Panc1 (cell line): Measurements from ENCODE around the gene FBXO36. TPM values are rescaled to one million over a fixed set of nuclear protein-coding genes. Genes with fewer than 3 reads are reported as not detected.

Experiments used
- ATAC-seq: fragments of 200-7000 bp; cut with Tn5 transposase; 2 replicates; pipeline ENCODE4 v1.9.1; 2020; ENCODE audit warnings: mild to moderate bottlenecking, moderate library complexity
- BruUV-seq: library from RNA; stranded (reverse); fragments of 400-500 nt; replicated peaks from 2 replicates; lab custom pipeline; 2021; lab: Mats Ljungman, UMichigan
- CTCF ChIA-PET: fragments of 300-600 bp; sonication (Branson Sonifier 250); formaldehyde crosslinking; loops from one replicate; lab custom pipeline; 2022; ENCODE audit warnings: antibody characterized with exemption; lab: Charles Lee
- POLR2A ChIA-PET: fragments of 300-600 bp; sonication (Branson Sonifier 250); formaldehyde crosslinking; loops from one replicate; lab custom pipeline; 2022; ENCODE audit warnings: antibody characterized with exemption; lab: Charles Lee
- DNase-seq: peaks from one replicate; pipeline ENCODE4 v3.0.0-alpha.2; 2010; ENCODE audit warnings: low read depth, low spot score
- H3K27ac ChIP-seq: 2 replicates; pipeline ENCODE4 v1.5.1; 2011; ENCODE audit warnings: mild to moderate bottlenecking, low read length, inconsistent platforms
- H3K27me3 ChIP-seq: fragments of 200-500 bp; sonication (Bioruptor generic); 2 replicates; pipeline ENCODE4 v1.6.0; 2014; ENCODE audit warnings: low read length, inconsistent platforms; ENCODE audit not compliant: control insufficient read depth, insufficient read depth
- H3K36me3 ChIP-seq: fragments of 200-500 bp; sonication (Bioruptor generic); 2 replicates; pipeline ENCODE4 v1.5.1; 2014; ENCODE audit warnings: inconsistent platforms, mild to moderate bottlenecking, low read length, moderate library complexity; ENCODE audit not compliant: control insufficient read depth, insufficient read depth
- H3K4me1 ChIP-seq: 2 replicates; pipeline ENCODE4 v1.5.1; 2011; ENCODE audit warnings: inconsistent platforms, mild to moderate bottlenecking, low read length, moderate library complexity; ENCODE audit not compliant: control insufficient read depth, insufficient read depth
- H3K4me3 ChIP-seq, 2 experiments: 2 replicates each; pipeline ENCODE4 v1.5.1; 2011 to 2012; ENCODE audit warnings: low read depth in 2 of 2, low read length in 2 of 2, mild to moderate bottlenecking in 2 of 2, inconsistent platforms in 1 of 2, moderate library complexity in 1 of 2
- H3K9me3 ChIP-seq: fragments of 200-500 bp; sonication (Bioruptor generic); 2 replicates; pipeline ENCODE4 v1.5.1; 2014; ENCODE audit warnings: low read depth, mild to moderate bottlenecking, inconsistent platforms, low read length, moderate library complexity; ENCODE audit not compliant: control insufficient read depth, insufficient read depth
- POLR2AphosphoS5 ChIP-seq: IDR thresholded peaks from 2 replicates; pipeline ENCODE4 v1.6.1; 2012; ENCODE audit warnings: mild to moderate bottlenecking, low read depth, low read length, moderate library complexity
- SIN3A ChIP-seq: IDR thresholded peaks from 2 replicates; pipeline ENCODE4 v1.6.1; 2012; ENCODE audit warnings: low read depth, mild to moderate bottlenecking, low read length, moderate library complexity, borderline replicate concordance; ENCODE audit not compliant: insufficient read depth
- TCF7L2 ChIP-seq: IDR thresholded peaks from 2 replicates; pipeline ENCODE4 v1.6.1; 2011; ENCODE audit warnings: mild to moderate bottlenecking, low read depth, low read length, inconsistent platforms
- in situ Hi-C: cut with HindIII; loops from 2 replicates; pipeline ENCODE4 v1.10.0; 2016; ENCODE audit warnings: low sequenced_read_pairs, low pct_unique_long_range_greater_than_20kb
- intact Hi-C: fragments of 100-400 bp; cut with micrococcal nuclease; formaldehyde crosslinking; loops from one replicate; pipeline ENCODE4 v1.10.0; 2022; ENCODE audit not compliant: unreplicated experiment
- total RNA-seq: library from RNA; stranded (reverse); gene quantifications from one replicate; pipeline ENCODE4 v1.2.1, GENCODE V29; 2021; ENCODE audit not compliant: unreplicated experiment
- TF ChIP-seq, protein P1 (sequence below): fragments of 450-650 bp; IDR thresholded peaks from 2 replicates; pipeline ENCODE4 v1.5.1; 2017; ENCODE audit warnings: mild to moderate bottlenecking
- TF ChIP-seq, protein P2 (sequence below), 2 experiments: IDR thresholded peaks; 2 replicates each; pipeline ENCODE4 v1.6.1; 2011 to 2012; ENCODE audit warnings: low read depth in 2 of 2, control low read depth in 1 of 2, low read length in 1 of 2, mild to moderate bottlenecking in 1 of 2, moderate library complexity in 1 of 2; ENCODE audit not compliant: insufficient read depth in 1 of 2

Gene FBXO36
- total RNA-seq, 1 experiment from 2014 or later, result 3.9 TPM

DNA sequence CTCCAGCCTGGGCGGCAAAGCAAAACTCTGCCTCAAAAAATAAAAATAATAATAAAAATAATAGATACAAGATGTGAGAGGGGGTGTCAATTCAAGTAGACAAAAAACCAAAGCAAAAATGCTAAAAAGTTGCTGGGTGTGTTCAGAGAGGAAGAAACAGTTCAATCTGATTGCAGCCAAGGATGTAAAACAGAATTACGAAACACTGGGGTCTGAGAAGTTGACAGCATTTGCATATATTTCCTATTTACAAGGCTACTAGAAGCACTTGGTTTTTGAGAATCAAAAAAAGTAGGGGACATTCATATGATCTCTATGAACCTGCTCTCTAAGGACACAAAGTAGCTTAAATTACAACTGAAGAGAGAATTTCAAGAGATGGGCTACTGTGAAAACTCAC is 8.1 kb upstream of the FBXO36 start:
- Histone ChIP-seq H3K4me3 (no peak overlapping the region), H3K4me1 (peaks cover 25% of the 10 kb centered on the region), H3K9me3 (no peaks in the 10 kb centered on the region), H3K36me3 (peaks cover 3% of the 10 kb centered on the region; the same call in 1 of the 2 replicates), H3K27ac (no peak overlapping the region), H3K27me3 (no peaks in the 10 kb centered on the region)
- intact Hi-C loops (no loop called here), in situ Hi-C loops (no loop called here)
- ChIA-PET POLR2A (no interaction called here), CTCF (no interaction called here)
- DNase-seq (no peak), ATAC-seq (no peak)
- no TSS peak for BruUV-seq
- TF ChIP-seq, protein P1, sequence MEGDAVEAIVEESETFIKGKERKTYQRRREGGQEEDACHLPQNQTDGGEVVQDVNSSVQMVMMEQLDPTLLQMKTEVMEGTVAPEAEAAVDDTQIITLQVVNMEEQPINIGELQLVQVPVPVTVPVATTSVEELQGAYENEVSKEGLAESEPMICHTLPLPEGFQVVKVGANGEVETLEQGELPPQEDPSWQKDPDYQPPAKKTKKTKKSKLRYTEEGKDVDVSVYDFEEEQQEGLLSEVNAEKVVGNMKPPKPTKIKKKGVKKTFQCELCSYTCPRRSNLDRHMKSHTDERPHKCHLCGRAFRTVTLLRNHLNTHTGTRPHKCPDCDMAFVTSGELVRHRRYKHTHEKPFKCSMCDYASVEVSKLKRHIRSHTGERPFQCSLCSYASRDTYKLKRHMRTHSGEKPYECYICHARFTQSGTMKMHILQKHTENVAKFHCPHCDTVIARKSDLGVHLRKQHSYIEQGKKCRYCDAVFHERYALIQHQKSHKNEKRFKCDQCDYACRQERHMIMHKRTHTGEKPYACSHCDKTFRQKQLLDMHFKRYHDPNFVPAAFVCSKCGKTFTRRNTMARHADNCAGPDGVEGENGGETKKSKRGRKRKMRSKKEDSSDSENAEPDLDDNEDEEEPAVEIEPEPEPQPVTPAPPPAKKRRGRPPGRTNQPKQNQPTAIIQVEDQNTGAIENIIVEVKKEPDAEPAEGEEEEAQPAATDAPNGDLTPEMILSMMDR, result no peak
- TF ChIP-seq TCF7L2 (no peak), SIN3A (no peak), POLR2AphosphoS5 (no peak)
- TF ChIP-seq, protein P2, sequence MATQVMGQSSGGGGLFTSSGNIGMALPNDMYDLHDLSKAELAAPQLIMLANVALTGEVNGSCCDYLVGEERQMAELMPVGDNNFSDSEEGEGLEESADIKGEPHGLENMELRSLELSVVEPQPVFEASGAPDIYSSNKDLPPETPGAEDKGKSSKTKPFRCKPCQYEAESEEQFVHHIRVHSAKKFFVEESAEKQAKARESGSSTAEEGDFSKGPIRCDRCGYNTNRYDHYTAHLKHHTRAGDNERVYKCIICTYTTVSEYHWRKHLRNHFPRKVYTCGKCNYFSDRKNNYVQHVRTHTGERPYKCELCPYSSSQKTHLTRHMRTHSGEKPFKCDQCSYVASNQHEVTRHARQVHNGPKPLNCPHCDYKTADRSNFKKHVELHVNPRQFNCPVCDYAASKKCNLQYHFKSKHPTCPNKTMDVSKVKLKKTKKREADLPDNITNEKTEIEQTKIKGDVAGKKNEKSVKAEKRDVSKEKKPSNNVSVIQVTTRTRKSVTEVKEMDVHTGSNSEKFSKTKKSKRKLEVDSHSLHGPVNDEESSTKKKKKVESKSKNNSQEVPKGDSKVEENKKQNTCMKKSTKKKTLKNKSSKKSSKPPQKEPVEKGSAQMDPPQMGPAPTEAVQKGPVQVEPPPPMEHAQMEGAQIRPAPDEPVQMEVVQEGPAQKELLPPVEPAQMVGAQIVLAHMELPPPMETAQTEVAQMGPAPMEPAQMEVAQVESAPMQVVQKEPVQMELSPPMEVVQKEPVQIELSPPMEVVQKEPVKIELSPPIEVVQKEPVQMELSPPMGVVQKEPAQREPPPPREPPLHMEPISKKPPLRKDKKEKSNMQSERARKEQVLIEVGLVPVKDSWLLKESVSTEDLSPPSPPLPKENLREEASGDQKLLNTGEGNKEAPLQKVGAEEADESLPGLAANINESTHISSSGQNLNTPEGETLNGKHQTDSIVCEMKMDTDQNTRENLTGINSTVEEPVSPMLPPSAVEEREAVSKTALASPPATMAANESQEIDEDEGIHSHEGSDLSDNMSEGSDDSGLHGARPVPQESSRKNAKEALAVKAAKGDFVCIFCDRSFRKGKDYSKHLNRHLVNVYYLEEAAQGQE (IDR thresholded peaks at IDR 0.05; ENCODE audit: insufficient read depth in 1 of 2, low read depth in 2 of 2, low read length in 1 of 2), result no peak

DNA sequence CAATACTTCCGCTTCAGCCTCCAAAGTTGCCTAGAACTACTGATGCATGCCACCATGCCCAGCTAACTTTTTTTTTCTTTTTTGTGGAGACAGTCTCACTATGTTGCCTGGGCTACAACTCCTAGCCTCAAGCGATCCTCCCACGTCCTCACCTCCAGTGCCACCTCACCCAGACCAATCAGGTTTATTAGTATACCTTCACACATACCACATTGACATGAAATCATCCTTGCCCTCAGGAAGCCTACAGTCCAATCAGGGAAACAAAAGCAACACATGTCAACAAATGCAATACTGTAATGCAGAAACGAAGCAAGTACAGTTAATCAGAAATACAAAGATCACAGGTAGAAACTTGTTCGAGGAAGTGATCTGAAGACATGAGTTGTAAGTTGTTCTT is 4.5 kb upstream of the FBXO36 start:
- CTCF ChIA-PET, result no interaction called here

More for the DNA sequence above, 4.5 kb upstream of the FBXO36 start:
- Histone ChIP-seq H3K4me3 (no peak overlapping the region), H3K4me1 (peaks cover 8% of the 10 kb centered on the region), H3K9me3 (no peaks in the 10 kb centered on the region), H3K27me3 (no peaks in the 10 kb centered on the region), H3K36me3 (peaks cover 11% of the 10 kb centered on the region), H3K27ac (no peak overlapping the region)
- in situ Hi-C loops, result no loop called here
- ATAC-seq (no peak), DNase-seq (no peak)
- POLR2A ChIA-PET, result no interaction called here
- no TSS peak for BruUV-seq
- TF ChIP-seq POLR2AphosphoS5 (no peak), TCF7L2 (no peak), SIN3A (no peak)
- TF ChIP-seq, protein P2 (IDR thresholded peaks at IDR 0.05; ENCODE audit: insufficient read depth in 1 of 2, low read depth in 2 of 2, low read length in 1 of 2), result no peak
- TF ChIP-seq, protein P1, result no peak
- intact Hi-C loops, result no loop called here
